HG03159 (cell line): Measurements from ENCODE around the gene POMZP3.
"Not testable (repeated sequence)": the region's sequence is repeated elsewhere in the genome, so short reads cannot be mapped to it uniquely, and the experiment has no call there.

ENCODE experiments used
- ATAC-seq: cut with Tn5 transposase; IDR thresholded peaks from one replicate; pipeline ENCODE4 v1.9.1; 2021; ENCODE audit warnings: mild to moderate bottlenecking, moderate library complexity; ENCODE audit not compliant: unreplicated experiment

Gene POMZP3

GRCh38 chr7:76626989-76627642 is at the start of gene POMZP3:
POMZP3 (minus strand) TSS chr7:76627279; CDS start chr7:76626064, 1,215 bp downstream.
- peak; percentile 69 for ATAC-seq

- ATAC-seq: not testable (repeated sequence)
These were observed 48.7 kb upstream of the POMZP3 start for GRCh38 chr7:76675783-76676182.

GRCh38 chr7:76673346-76673745 is 46.3 kb upstream of the POMZP3 start:
- ATAC-seq: not testable (repeated sequence)

GRCh38 chr7:76659212-76659611 is 32.1 kb upstream of the POMZP3 start:
- ATAC-seq: not testable (repeated sequence)

GRCh38 chr7:76656425-76656824 is 29.3 kb upstream of the POMZP3 start:
- ATAC-seq: not testable (repeated sequence)

- not testable (repeated sequence) for ATAC-seq
These were observed 15.5 kb upstream of the POMZP3 start for GRCh38 chr7:76642620-76643019.

GRCh38 chr7:76637061-76637691 is 10.1 kb upstream of the POMZP3 start:
- peak; percentile 84 for ATAC-seq

- ATAC-seq: peak; percentile 39
These were observed 498 bp downstream of the POMZP3 start for GRCh38 chr7:76626581-76626980.

- not testable (repeated sequence) for ATAC-seq
These were observed 7.5 kb downstream of the POMZP3 start for GRCh38 chr7:76619439-76620190.

GRCh38 chr7:76613783-76614182 is 13.3 kb downstream of the POMZP3 start:
- not testable (repeated sequence) for ATAC-seq

- not testable (repeated sequence) for ATAC-seq
These were observed 14.8 kb downstream of the POMZP3 start for GRCh38 chr7:76612232-76612631.

- peak; percentile 33 for ATAC-seq
These were observed 17.2 kb downstream of the POMZP3 start for GRCh38 chr7:76609864-76610263.

- not testable (repeated sequence) for ATAC-seq
These were observed 18.6 kb downstream of the POMZP3 start for GRCh38 chr7:76608469-76608868.

GRCh38 chr7:76606027-76606426 is 21.1 kb downstream of the POMZP3 start:
- peak; percentile 96 for ATAC-seq

- ATAC-seq: not testable (repeated sequence)
These were observed 26.4 kb downstream of the POMZP3 start for GRCh38 chr7:76600650-76601049.

GRCh38 chr7:76600116-76600482 is 27.0 kb downstream of the POMZP3 start:
- ATAC-seq: not testable (repeated sequence)

GRCh38 chr7:76598590-76599264 is 28.4 kb downstream of the POMZP3 start:
- not testable (repeated sequence) for ATAC-seq

GRCh38 chr7:76597288-76597687 is 29.8 kb downstream of the POMZP3 start:
- ATAC-seq: not testable (repeated sequence)

GRCh38 chr7:76592694-76593093 is 34.4 kb downstream of the POMZP3 start:
- not testable (repeated sequence) for ATAC-seq

- ATAC-seq: peak; percentile 64
These were observed 35.3 kb downstream of the POMZP3 start for GRCh38 chr7:76591602-76592304.
